HG03342 (cell line): ENCODE results near the gene EHD2.
A peak's percentile ranks its signal among the peaks of the same experiment; 100 is the strongest.
"Not testable (repeated sequence)": the region's sequence is repeated elsewhere in the genome, so short reads cannot be mapped to it uniquely, and the experiment has no call there.

Experiments used
- ATAC-seq: cut with Tn5 transposase; IDR thresholded peaks from one replicate; pipeline ENCODE4 v1.9.1; 2021; ENCODE audit warnings: mild to moderate bottlenecking, moderate library complexity; ENCODE audit not compliant: unreplicated experiment

Gene EHD2

DNA sequence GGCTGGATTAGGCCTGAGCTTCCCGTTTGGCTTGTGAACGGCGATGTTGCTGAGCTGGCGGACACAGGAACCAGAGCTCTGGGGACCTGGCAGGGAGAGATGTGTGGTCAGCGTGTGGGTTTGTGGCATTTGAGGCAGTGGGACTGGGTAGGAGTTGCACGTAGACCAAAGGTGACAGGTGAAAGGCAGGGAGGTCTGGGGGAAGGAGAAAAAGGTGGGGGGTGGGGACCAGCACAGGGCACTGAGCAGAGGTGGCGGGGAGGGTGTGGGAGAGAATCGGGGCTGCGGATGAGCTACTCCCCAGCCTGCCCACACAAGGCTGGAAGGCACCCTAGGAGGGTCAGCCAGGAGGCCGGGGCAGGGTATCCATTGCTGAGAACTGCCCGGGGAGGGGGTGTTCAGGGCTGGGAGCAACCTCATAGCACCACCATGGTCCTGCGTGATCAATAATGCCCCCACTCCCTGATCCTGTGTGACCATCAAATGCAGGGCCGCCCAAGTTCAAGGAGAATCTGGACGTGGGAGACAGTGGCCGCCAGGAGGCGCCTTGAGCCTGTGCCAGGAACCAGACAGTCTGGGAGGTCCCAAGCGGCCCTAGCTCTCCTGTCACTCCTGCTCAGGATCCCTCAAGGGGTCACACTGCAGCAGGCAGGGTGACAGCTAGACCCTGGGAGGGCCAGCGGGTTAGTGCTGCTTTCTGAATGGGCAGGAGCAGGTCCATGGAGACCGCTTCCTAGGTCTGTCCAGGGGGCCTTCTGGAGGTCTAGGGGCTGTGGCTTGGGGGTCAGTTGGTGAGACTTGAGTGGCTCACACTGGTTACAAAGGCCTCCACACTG, 52.5 kb downstream of the EHD2 start:
- no peak for ATAC-seq

- ATAC-seq, result no peak
Observed at GRCh38 chr19:47766359-47766620, 53.1 kb downstream of the EHD2 start.

DNA sequence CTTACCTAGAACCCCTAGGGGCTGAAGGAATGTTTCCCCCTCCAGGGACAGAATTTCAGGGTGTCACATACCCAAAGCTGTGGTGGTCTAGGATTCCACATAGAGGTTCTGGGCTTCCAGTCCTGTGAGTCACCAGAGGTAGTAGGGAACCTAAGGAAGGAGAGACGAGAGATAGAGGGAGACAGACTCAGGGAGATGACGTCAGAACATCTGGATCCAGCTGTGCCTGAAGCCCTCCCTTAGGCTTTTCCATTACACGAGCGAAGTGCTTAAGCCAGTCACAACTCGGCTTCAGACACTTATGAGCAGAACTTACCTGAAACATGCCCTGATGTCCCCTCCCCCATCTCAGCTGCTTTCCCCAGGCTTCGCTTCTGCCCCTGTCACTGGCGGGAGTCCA, 53.4 kb downstream of the EHD2 start:
- no peak for ATAC-seq

GRCh38 chr19:47767349-47767748, 54.1 kb downstream of the EHD2 start:
- ATAC-seq, result no peak

DNA sequence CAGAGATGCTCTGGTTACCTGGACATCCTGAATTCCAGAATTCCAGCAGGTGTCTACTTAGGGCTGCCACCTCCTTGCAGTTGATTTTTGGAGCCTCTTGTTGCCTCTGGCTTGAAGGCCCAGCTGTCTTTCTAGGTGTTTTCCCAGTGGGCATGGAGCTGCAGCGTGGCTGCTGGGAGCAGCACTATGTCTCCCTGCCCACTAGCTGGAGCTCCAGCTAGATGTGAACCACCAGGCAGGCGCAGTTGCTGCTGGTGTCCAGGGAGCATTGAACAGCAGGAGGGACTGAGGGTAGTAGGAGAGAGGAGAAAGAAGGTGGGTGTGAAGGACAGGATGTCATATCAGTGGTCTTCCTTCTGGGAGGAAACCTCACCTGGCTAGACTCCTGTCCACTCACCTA, 55.4 kb downstream of the EHD2 start:
- no peak for ATAC-seq

GRCh38 chr19:47769534-47769933, 56.3 kb downstream of the EHD2 start:
- ATAC-seq, result no peak

DNA sequence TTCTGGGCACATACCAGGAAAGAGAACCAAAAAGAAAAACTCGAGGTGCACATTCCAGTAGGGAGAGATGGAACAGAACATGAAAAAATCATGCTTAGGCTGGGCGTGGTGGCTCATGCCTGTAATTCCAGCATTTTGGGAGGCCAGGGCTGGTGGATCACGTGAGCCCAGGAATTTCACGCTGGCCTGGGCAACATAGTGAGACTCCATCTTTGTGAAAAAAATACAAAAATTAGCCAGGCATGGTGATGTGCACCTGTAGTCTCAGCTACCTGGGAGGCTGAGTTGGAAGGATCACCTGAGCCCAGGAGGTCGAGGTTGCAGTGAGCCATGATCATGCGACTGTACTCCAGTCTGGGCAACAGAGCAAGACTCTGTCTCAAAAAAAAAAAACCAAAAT, 58.1 kb downstream of the EHD2 start:
- not testable (repeated sequence) for ATAC-seq

- no peak for ATAC-seq
Observed at GRCh38 chr19:47776568-47776967, 63.3 kb downstream of the EHD2 start.

- not testable (repeated sequence) for ATAC-seq
Observed at GRCh38 chr19:47777245-47778048, 64.2 kb downstream of the EHD2 start.

GRCh38 chr19:47778049-47778953, 65.1 kb downstream of the EHD2 start, which contains the start of gene SELENOW:
Gene SELENOW (plus strand): TSS chr19:47778703. CDS start chr19:47778786, 83 bp downstream.
- peak; percentile 75 for ATAC-seq

- ATAC-seq, result no peak
Observed at GRCh38 chr19:47778954-47779351, 65.7 kb downstream of the EHD2 start.

DNA sequence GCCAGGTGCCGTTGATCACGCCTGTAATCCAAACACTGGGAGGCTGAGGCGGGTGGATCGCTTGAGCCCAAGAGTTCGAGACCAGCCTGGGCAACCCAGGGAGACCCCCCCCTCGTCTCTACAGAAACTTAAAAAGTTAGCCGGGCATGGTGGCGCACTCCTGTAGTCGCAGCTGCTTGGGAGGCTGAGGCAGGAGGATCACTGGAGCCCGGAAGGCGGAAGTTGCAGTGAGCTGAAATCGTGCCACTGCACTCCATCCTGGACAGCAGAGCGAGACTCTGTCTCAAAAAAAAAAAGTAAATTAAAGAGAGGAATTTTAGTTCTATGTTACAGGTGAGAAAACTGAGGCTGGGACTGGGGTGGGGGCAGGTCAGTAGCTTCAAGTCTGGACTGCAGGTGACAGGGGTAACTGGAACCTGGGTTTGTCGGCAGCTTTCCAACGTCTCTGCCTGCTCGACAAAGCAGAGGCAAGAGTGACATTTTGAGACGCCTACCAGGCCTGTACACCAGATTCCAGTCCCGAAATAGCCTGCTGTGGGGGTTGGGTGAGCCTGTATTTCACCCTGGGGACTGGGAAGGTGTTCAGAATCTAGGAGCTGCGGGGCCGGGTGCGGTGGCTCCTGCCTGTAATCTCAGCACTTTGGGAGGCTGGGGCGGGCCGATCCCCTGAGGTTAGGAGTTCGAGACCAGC, 66.4 kb downstream of the EHD2 start:
- ATAC-seq, result no peak

- no peak for ATAC-seq
Observed at GRCh38 chr19:47780215-47780551, 67.0 kb downstream of the EHD2 start.

GRCh38 chr19:47781590-47782262, 68.5 kb downstream of the EHD2 start:
- ATAC-seq, result no peak

DNA sequence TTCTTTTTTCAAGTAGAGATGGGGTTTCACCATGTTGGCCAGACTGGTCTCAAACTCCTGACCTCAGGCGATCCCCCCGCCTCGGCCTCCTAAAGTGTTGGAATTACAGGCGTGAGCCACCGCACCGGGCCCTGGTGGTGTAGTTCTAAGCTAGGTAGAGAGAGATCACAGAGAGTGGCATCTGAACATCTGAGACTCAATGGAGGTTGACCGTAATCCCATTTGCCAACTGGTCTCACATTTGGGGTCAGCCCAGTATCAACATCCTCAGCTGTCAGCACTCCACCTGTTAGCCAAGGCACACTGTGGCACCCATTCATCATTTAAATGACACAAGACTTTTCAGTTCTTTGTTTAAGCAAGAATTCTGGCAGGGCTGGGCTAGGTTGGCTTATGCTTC, 73.3 kb downstream of the EHD2 start:
- no peak for ATAC-seq

DNA sequence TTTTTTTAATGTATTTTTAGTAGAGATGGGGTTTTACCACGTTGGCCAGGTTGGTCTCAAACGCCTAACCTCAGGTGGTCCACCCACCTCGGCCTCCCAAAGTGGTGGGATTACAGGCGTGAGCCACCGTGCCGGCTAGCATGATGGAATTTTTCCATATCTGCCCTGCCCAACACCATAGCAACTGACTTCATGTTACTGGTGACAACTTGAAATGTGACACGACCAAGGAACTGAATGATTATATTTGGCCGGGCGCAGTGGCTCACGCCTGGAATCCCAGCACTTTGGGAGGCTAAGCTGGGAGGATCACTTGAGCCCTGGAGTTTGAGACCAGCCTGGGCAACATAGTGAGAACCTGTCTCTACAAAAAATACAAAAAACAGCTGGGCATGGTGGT, 74.1 kb downstream of the EHD2 start:
- ATAC-seq, result not testable (repeated sequence)

DNA sequence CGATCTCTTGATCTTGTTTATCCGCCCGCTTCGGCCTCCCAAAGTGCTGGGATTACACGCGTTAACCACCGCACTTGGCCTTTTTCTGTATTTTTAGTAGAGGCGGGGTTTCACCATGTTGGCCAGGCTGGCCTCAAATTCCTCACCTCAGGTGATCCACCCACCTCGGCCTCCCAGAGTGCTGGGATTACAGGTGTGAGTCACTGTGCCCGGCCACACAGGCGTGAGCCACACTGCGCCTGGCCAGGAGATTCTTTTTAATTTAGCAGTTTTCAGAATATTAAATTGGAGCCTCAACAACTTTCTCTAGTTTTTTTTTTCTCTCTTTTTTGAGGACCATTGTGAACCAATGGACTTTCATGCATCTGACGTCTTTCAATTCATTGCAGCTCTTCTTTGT, 76.6 kb downstream of the EHD2 start:
- ATAC-seq, result not testable (repeated sequence)

- no peak for ATAC-seq
Observed at GRCh38 chr19:47790398-47790814, 77.2 kb downstream of the EHD2 start.

- ATAC-seq, result no peak
Observed at GRCh38 chr19:47792616-47793015, 79.4 kb downstream of the EHD2 start.
